Stimulated activated naive B cell treated with anti-CD40 and anti-IgM and Interleukin-4, amounts not matched to agents 10 μg/mL and 1 μg/mL and 100 μg/mL, for 72 hours (primary cell): ENCODE measurements around the gene PRKG1.
"Not testable (repeated sequence)": the region's sequence is repeated elsewhere in the genome, so short reads cannot be mapped to it uniquely, and the experiment has no call there.

Source experiments
- ATAC-seq, 2 donors: fragments of 150-1000 bp; cut with Tn5 transposase; replicated peaks; 2 replicates each; pipeline ENCODE4 v1.10.0; 2021; ENCODE audit warnings: moderate library complexity in 1 of 2
- DNase-seq: peaks from one replicate; pipeline ENCODE4 v3.0.0; 2021
- H3K27ac Mint-ChIP-seq: one replicate; pipeline ENCODE4 v1.8.0; 2022; ENCODE audit warnings: mild to moderate bottlenecking, mixed read lengths
- H3K27me3 Mint-ChIP-seq, 2 donors: one replicate each; pipeline ENCODE4 v1.8.0; 2022; ENCODE audit warnings: mixed read lengths in 2 of 2
- H3K36me3 Mint-ChIP-seq, 2 donors: one replicate each; pipeline ENCODE4 v1.8.0; 2022; ENCODE audit warnings: mixed read lengths in 2 of 2, mild to moderate bottlenecking in 1 of 2
- H3K4me1 Mint-ChIP-seq, 2 donors: one replicate each; pipeline ENCODE4 v1.8.0; 2022; ENCODE audit warnings: mixed read lengths in 2 of 2, mild to moderate bottlenecking in 1 of 2
- H3K4me3 Mint-ChIP-seq, 2 donors: one replicate each; pipeline ENCODE4 v1.8.0; 2022; ENCODE audit warnings: mild to moderate bottlenecking in 2 of 2, mixed read lengths in 2 of 2, moderate library complexity in 1 of 2
- H3K9me3 Mint-ChIP-seq, 2 donors: one replicate each; pipeline ENCODE4 v1.8.0; 2022; ENCODE audit warnings: mixed read lengths in 2 of 2, mild to moderate bottlenecking in 1 of 2

Gene PRKG1

GRCh38 chr10:52136921-52137320, 1062.6 kb downstream of the PRKG1 start:
- Mint-ChIP-seq H3K36me3 (no peaks in the 10 kb centered on the region), H3K27me3 (no peaks in the 10 kb centered on the region), H3K4me1 (no peaks in the 10 kb centered on the region), H3K27ac (no peak overlapping the region), H3K9me3 (no peaks in the 10 kb centered on the region), H3K4me3 (no peak overlapping the region)
- ATAC-seq (no peak), DNase-seq (no peak)

- no peak for DNase-seq
- Mint-ChIP-seq H3K9me3 (no peaks in the 10 kb centered on the region), H3K4me3 (no peak overlapping the region), H3K27me3 (no peaks in the 10 kb centered on the region), H3K36me3 (no peaks in the 10 kb centered on the region), H3K4me1 (no peaks in the 10 kb centered on the region), H3K27ac (no peak overlapping the region)
- ATAC-seq: no peak
Measured at GRCh38 chr10:52143338-52143737, 1069.1 kb downstream of the PRKG1 start.

DNA sequence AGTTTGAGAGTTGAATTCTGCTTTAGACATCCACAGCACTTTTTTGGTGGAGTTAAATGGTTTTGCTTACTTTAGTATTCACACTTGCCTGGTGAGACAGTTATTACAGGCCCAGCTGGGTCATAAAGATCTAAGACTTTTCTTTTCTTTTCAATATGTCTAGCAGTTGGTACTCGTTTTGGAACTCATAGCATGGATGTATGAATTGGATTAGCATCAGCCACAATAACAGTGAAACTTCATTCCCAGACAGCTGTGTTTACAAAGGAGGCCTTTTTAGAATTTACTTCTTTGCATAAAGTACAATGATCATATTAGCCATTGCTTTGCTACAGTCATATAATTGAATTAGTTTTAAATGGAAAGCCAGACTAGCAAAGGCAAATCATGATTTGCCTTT, 1071.3 kb downstream of the PRKG1 start:
- Mint-ChIP-seq H3K4me1 (no peaks in the 10 kb centered on the region), H3K36me3 (no peaks in the 10 kb centered on the region), H3K27ac (no peak overlapping the region), H3K4me3 (no peak overlapping the region), H3K9me3 (no peaks in the 10 kb centered on the region), H3K27me3 (no peaks in the 10 kb centered on the region)
- ATAC-seq: no peak
- no peak for DNase-seq

DNA sequence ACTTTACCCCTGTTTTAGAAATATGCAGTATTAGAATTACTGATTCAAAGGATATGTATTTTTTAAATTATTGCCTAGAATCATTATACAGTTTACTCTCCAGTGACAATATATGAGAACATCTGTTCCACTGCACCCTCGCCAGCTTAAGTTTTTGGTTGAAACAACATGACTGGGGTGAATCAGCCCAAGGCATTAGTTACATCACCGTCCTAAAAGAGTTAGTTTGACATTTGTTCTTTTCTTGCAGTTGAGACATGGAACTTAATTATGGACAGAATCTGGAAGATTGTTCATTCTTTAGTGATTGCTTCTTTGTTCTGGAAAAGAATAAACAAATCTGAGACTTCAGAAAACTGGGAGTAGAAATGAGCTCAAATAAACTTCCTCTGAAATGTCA, 1072.5 kb downstream of the PRKG1 start:
- no peaks in the 10 kb centered on the region for H3K4me1 Mint-ChIP-seq
- ATAC-seq (no peak), DNase-seq (no peak)
- H3K9me3 Mint-ChIP-seq: no peaks in the 10 kb centered on the region
- no peaks in the 10 kb centered on the region for H3K27me3 Mint-ChIP-seq
- H3K27ac Mint-ChIP-seq: no peak overlapping the region
- no peak overlapping the region for H3K4me3 Mint-ChIP-seq
- no peaks in the 10 kb centered on the region for H3K36me3 Mint-ChIP-seq

DNA sequence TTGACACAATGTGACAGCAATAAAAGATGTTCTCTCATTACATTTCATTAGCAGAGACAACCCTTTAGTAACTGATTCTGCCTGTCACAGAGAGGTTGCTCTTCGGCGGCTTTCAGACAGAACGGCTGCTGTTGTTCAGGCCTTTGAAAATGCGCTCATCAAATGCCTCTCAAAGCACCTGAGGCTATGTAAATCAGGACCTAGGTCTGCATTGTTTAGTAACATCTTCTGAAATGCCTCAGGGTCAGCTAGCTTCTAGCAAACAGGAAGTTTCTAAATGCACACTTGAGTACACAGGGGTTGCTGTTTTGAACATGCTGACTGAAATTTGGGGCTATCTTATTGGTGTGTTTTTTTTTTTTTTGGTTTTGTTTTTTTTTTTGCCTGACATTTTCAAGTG, 1096.5 kb downstream of the PRKG1 start:
- no peaks in the 10 kb centered on the region for H3K36me3 Mint-ChIP-seq
- ATAC-seq: no peak
- H3K4me1 Mint-ChIP-seq: no peaks in the 10 kb centered on the region
- no peak overlapping the region for H3K4me3 Mint-ChIP-seq
- DNase-seq: no peak
- H3K27me3 Mint-ChIP-seq: no peaks in the 10 kb centered on the region
- no peak overlapping the region for H3K27ac Mint-ChIP-seq
- peaks cover 3 to 4% of the 10 kb centered on the region in 2 donors for H3K9me3 Mint-ChIP-seq

GRCh38 chr10:52172581-52172980, 1098.3 kb downstream of the PRKG1 start:
- Mint-ChIP-seq H3K4me3 (no peak overlapping the region), H3K9me3 (peaks cover 3 to 5% of the 10 kb centered on the region in 2 donors), H3K4me1 (no peaks in the 10 kb centered on the region), H3K36me3 (no peaks in the 10 kb centered on the region), H3K27me3 (no peaks in the 10 kb centered on the region), H3K27ac (no peak overlapping the region)
- ATAC-seq: no peak
- DNase-seq: no peak

- Mint-ChIP-seq H3K27ac (no peak overlapping the region), H3K4me1 (no peaks in the 10 kb centered on the region), H3K4me3 (no peak overlapping the region), H3K36me3 (no peaks in the 10 kb centered on the region), H3K9me3 (peaks cover 0 to 1% of the 10 kb centered on the region in 2 donors), H3K27me3 (peaks cover 0 to 5% of the 10 kb centered on the region in 2 donors)
- ATAC-seq (no peak), DNase-seq (no peak)
Measured at GRCh38 chr10:52185256-52185655, 1111.0 kb downstream of the PRKG1 start.

DNA sequence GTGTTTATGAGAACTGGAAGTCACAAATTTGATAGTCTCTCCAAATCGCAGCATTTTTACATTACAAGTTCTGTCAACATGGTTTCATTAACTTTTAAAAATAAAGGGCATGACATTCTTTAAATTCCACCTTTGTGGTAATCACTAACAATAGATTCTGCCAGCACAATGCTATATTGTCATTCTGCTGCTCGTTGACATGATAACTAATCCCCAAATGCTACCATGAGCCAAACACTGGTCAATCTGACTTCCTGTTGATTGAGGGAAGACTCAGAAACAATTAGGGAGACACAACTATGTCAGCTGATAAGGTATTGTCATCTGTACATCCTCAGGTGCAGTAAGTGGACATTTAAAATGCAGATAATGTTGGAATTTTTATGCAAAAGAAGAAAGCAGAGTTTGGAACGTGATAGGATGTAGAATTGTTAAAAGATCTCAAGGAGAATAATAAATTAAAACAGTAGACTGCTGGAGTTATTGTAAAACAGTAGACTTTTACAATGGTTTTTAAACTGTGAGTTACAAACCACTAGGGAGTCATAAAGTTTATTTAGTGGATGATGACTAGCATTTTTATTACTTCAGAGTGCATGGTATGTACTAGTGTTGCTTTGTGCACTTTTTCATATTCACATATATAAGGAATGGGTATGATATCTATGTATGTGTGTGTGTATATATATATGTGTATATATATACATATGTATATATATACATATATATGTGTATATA, 1113.4 kb downstream of the PRKG1 start:
- no peak overlapping the region for H3K4me3 Mint-ChIP-seq
- no peak for DNase-seq
- H3K27ac Mint-ChIP-seq: no peak overlapping the region

DNA sequence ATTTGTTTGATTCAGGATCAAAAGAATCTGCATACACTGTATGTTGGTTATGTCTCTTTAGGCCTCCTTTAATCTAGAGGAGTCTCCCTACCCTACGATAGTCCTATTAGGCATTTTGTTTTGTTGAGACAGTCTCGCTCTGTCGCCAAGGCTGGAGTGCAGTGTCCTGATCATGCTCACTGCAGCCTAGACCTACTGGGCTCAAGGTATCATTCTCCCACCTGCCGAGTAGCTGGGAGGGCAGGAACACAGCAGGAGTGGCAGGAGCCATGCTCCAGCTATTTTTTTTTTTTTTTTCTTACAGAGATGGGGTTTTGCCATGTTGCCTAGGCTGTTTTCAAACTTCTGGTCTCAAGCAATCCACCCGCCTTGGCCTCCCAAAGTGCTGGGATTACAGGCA, 1116.8 kb downstream of the PRKG1 start:
- Mint-ChIP-seq H3K4me1 (no peaks in the 10 kb centered on the region), H3K4me3 (no peak overlapping the region), H3K27ac (no peak overlapping the region), H3K36me3 (no peaks in the 10 kb centered on the region), H3K9me3 (no peaks in the 10 kb centered on the region), H3K27me3 (no peaks in the 10 kb centered on the region)
- DNase-seq (no peak), ATAC-seq (no peak)

More for the DNA sequence above, 1113.4 kb downstream of the PRKG1 start:
- no peak for ATAC-seq
- H3K36me3 Mint-ChIP-seq: no peaks in the 10 kb centered on the region
- H3K9me3 Mint-ChIP-seq: peaks cover 0 to 1% of the 10 kb centered on the region in 2 donors
- no peaks in the 10 kb centered on the region for H3K4me1 Mint-ChIP-seq
- no peaks in the 10 kb centered on the region for H3K27me3 Mint-ChIP-seq

DNA sequence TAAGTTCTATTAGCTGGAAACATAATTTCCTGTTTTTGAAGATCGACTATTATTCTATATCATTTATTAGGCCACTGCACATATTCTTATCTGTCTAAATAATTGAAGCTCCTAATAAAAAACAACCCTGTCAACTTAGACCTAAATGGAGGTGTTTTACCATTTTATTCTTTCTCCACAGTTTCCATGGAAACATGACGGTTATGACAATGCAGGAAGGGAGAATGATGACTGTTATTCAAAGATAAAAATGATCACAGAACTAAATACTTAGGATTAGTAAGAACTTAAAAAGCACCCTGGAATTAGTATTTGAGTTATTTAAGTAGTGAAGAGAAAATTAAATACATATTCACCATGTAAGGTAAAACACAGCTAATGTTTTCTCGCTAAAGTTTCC, 1119.9 kb downstream of the PRKG1 start:
- no peak overlapping the region for H3K27ac Mint-ChIP-seq
- no peaks in the 10 kb centered on the region for H3K9me3 Mint-ChIP-seq
- no peaks in the 10 kb centered on the region for H3K27me3 Mint-ChIP-seq
- H3K4me1 Mint-ChIP-seq: no peaks in the 10 kb centered on the region
- no peak overlapping the region for H3K4me3 Mint-ChIP-seq
- ATAC-seq (no peak), DNase-seq (no peak)
- H3K36me3 Mint-ChIP-seq: no peaks in the 10 kb centered on the region

GRCh38 chr10:52194716-52195115, 1120.4 kb downstream of the PRKG1 start:
- Mint-ChIP-seq H3K4me1 (no peaks in the 10 kb centered on the region), H3K36me3 (no peaks in the 10 kb centered on the region), H3K27me3 (no peaks in the 10 kb centered on the region), H3K9me3 (no peaks in the 10 kb centered on the region), H3K4me3 (no peak overlapping the region), H3K27ac (no peak overlapping the region)
- DNase-seq (no peak), ATAC-seq (no peak)

DNA sequence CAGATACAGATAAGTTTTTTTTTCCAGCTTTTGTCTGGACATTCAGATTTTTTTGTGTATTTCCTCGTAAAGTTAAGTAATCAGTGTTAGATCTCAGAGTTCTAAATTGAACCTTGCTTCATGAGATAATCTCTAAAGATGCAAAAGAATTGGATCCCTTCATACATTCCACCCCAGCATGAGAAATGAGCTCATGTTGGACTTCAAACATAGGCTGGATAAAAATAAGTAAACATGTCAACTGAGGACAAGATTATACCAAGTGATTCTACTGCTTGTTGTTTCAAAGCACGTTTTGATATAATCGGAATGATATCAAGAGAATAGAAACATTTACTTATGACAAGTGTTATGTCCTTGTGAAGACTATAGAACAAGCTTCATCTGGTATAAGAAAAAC, 1122.8 kb downstream of the PRKG1 start:
- no peak for DNase-seq
- no peak for ATAC-seq
- Mint-ChIP-seq H3K27me3 (no peaks in the 10 kb centered on the region), H3K27ac (no peak overlapping the region), H3K4me1 (no peaks in the 10 kb centered on the region), H3K4me3 (no peak overlapping the region), H3K36me3 (no peaks in the 10 kb centered on the region), H3K9me3 (no peaks in the 10 kb centered on the region)

DNA sequence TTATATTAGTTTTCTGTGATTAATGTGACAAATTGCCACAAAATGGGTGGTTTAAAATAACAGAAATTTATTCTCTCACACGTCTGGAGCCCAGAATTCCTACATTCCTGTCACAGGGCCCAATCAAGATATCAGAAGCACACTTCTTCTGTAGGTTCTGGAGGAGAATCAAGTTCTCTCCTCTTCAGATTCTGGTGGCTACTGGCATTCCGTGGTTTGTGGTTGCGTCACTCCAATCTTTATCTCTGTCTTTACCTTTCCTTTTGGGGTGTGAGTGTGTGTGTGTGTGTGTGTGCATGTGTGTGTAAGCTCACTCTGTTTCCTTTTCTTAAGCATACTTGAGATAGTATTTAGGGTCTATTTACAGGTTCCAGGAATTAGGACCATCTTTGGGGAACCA, 1124.3 kb downstream of the PRKG1 start:
- no peak overlapping the region for H3K27ac Mint-ChIP-seq
- H3K9me3 Mint-ChIP-seq: no peaks in the 10 kb centered on the region
- no peaks in the 10 kb centered on the region for H3K36me3 Mint-ChIP-seq
- H3K4me3 Mint-ChIP-seq: no peak overlapping the region
- H3K27me3 Mint-ChIP-seq: peaks cover 0 to 4% of the 10 kb centered on the region in 2 donors
- ATAC-seq: no peak
- no peaks in the 10 kb centered on the region for H3K4me1 Mint-ChIP-seq
- DNase-seq: no peak

DNA sequence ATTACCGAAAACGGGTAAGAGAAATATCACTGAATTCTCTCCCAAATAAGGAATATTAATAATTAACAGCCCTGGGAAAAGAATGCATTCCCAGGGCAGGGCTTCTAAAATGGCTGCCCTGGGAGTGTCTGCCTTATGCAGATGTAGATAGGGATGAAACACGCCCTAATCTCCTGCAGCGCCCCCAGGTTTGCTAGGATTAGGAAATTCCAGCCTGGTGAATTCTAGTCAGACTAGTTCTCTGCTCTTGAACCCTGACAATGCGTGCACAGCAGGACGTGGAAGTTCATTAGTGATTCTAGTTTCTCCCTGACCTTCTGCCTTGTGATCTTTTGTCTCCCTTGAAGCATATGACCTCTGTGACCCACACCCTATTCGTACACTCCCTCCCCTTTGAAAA, 1130.6 kb downstream of the PRKG1 start:
- not testable (repeated sequence) for H3K9me3 Mint-ChIP-seq, ATAC-seq, H3K27ac Mint-ChIP-seq, H3K36me3 Mint-ChIP-seq, H3K4me1 Mint-ChIP-seq, DNase-seq, H3K4me3 Mint-ChIP-seq
- peaks cover 10 to 23% of the 10 kb centered on the region in 2 donors for H3K27me3 Mint-ChIP-seq

DNA sequence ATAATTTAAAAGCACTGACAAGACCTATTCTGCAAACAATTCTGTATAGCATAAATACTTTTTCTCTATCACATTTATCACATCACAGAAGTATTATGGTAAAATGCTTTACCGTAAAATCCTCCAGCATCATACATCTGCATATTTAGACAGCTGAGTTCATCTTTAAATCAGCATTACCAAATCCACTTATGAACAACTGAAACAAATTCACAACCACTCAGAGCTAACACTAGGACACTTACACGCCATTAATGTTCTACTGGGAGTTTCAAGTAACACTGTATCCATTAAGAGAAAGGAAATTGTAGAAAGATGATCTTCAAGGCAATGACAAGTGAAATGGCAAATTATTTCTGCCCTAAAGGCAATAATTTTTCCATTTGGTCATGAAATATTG, 1134.1 kb downstream of the PRKG1 start:
- H3K4me3 Mint-ChIP-seq: no peak overlapping the region
- no peaks in the 10 kb centered on the region for H3K36me3 Mint-ChIP-seq
- H3K27me3 Mint-ChIP-seq: peaks cover 10 to 18% of the 10 kb centered on the region in 2 donors
- H3K27ac Mint-ChIP-seq: no peak overlapping the region
- peaks cover 0 to 2% of the 10 kb centered on the region in 2 donors for H3K4me1 Mint-ChIP-seq
- DNase-seq (no peak), ATAC-seq (no peak)
- no peaks in the 10 kb centered on the region for H3K9me3 Mint-ChIP-seq

DNA sequence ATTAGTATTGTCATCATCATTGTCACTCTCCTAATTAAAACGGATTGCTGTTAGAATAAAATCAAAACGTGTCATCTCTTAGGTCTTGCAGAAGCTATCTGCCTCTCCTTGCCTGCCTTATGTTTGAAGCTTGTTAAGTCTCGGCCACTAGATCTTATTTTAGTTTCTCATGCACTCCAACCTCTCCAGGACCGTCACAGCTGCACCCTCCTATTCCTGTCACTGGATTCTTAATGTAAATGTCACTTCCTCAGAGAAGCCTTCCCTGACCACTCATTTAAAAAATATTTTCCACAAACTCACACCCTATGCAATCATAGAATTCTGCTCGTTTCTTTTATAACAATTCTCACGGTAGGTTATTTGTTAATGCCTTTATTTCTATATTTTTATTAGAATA, 1135.9 kb downstream of the PRKG1 start:
- peaks cover 4 to 7% of the 10 kb centered on the region in 2 donors for H3K4me1 Mint-ChIP-seq
- peaks cover 8 to 16% of the 10 kb centered on the region in 2 donors for H3K27me3 Mint-ChIP-seq
- no peaks in the 10 kb centered on the region for H3K9me3 Mint-ChIP-seq
- H3K27ac Mint-ChIP-seq: no peak overlapping the region
- no peak for ATAC-seq
- DNase-seq: no peak
- no peak overlapping the region for H3K4me3 Mint-ChIP-seq
- no peaks in the 10 kb centered on the region for H3K36me3 Mint-ChIP-seq
